HEK293 (cell line): ENCODE results near the gene TUBGCP3.

Source experiments
- FEZF1 ChIP-seq: fragments of 450-650 bp; formaldehyde crosslinking; IDR thresholded peaks from 2 replicates; pipeline ENCODE4 v1.5.1; 2016; ENCODE audit warnings: missing biosample characterization, missing genetic modification characterization
- KLF16 ChIP-seq: fragments of 450-650 bp; formaldehyde crosslinking; IDR thresholded peaks from 2 replicates; pipeline ENCODE4 v1.5.1; 2017; ENCODE audit warnings: missing biosample characterization, missing genetic modification characterization
- KLF8 ChIP-seq: fragments of 450-650 bp; formaldehyde crosslinking; IDR thresholded peaks from 2 replicates; pipeline ENCODE4 v1.5.1; 2016; ENCODE audit warnings: missing biosample characterization, missing genetic modification characterization
- PRDM1 ChIP-seq: fragments of 450-650 bp; formaldehyde crosslinking; IDR thresholded peaks from 2 replicates; pipeline ENCODE4; 2016; ENCODE audit warnings: missing biosample characterization, missing genetic modification characterization
- ZFP41 ChIP-seq: fragments of 450-650 bp; formaldehyde crosslinking; IDR thresholded peaks from 2 replicates; pipeline ENCODE4 v1.5.1; 2016; ENCODE audit warnings: missing biosample characterization, missing genetic modification characterization, borderline replicate concordance
- ZIC2 ChIP-seq: fragments of 450-650 bp; formaldehyde crosslinking; IDR thresholded peaks from 2 replicates; pipeline ENCODE4 v1.5.1; 2016; ENCODE audit warnings: missing biosample characterization, missing genetic modification characterization
- ZNF23 ChIP-seq: fragments of 450-650 bp; formaldehyde crosslinking; IDR thresholded peaks from 2 replicates; pipeline ENCODE4 v1.5.1; 2016; ENCODE audit warnings: missing biosample characterization, missing genetic modification characterization, borderline replicate concordance
- TF ChIP-seq, protein P1 (sequence below): fragments of 450-650 bp; formaldehyde crosslinking; IDR thresholded peaks from 2 replicates; pipeline ENCODE4 v1.5.1; 2016; ENCODE audit warnings: missing biosample characterization, missing genetic modification characterization
- TF ChIP-seq, protein P2 (sequence below): sonication (generic); formaldehyde crosslinking; IDR thresholded peaks from 2 replicates; pipeline ENCODE4 v1.8.1; 2022; ENCODE audit warnings: mild to moderate bottlenecking, moderate library complexity, missing genetic modification reagents

DNA sequence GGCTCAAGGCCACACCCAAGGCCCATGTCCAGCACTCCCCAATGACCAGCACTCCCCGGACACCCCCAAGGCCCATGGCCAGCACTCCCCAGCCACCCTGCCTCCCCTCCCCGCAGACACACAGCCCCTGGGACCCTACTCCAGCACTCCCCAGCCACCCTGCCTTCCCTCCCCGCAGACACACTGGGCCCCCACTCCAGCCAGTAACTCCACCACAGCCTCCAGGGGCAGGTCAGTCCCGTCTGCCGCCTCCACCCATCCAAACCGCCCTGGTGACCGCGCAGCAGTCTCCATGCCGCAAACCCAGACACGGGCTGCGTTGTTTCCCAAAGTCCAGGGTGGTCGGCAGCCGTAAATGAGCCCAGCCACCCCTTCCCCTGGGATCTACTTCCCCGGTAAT is 141.1 kb downstream of the TUBGCP3 start:
- TF ChIP-seq PRDM1 (tag by site-specific recombination) (no peak), KLF16 (tag by site-specific recombination) (no peak), ZNF23 (tag by site-specific recombination) (no peak), ZIC2 (tag by site-specific recombination) (no peak), FEZF1 (tag by site-specific recombination) (no peak), ZFP41 (tag by site-specific recombination) (no peak), KLF8 (tag by site-specific recombination) (no peak)
- TF ChIP-seq, protein P1, sequence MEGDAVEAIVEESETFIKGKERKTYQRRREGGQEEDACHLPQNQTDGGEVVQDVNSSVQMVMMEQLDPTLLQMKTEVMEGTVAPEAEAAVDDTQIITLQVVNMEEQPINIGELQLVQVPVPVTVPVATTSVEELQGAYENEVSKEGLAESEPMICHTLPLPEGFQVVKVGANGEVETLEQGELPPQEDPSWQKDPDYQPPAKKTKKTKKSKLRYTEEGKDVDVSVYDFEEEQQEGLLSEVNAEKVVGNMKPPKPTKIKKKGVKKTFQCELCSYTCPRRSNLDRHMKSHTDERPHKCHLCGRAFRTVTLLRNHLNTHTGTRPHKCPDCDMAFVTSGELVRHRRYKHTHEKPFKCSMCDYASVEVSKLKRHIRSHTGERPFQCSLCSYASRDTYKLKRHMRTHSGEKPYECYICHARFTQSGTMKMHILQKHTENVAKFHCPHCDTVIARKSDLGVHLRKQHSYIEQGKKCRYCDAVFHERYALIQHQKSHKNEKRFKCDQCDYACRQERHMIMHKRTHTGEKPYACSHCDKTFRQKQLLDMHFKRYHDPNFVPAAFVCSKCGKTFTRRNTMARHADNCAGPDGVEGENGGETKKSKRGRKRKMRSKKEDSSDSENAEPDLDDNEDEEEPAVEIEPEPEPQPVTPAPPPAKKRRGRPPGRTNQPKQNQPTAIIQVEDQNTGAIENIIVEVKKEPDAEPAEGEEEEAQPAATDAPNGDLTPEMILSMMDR (tag by site-specific recombination), result no peak
- TF ChIP-seq, protein P2, sequence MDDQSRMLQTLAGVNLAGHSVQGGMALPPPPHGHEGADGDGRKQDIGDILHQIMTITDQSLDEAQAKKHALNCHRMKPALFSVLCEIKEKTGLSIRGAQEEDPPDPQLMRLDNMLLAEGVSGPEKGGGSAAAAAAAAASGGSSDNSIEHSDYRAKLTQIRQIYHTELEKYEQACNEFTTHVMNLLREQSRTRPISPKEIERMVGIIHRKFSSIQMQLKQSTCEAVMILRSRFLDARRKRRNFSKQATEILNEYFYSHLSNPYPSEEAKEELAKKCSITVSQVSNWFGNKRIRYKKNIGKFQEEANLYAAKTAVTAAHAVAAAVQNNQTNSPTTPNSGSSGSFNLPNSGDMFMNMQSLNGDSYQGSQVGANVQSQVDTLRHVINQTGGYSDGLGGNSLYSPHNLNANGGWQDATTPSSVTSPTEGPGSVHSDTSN (CRISPR knock-in tag), result no peak
